GM12878 (cell line): ENCODE results near the gene TCF23. TPM values are rescaled to one million over a fixed set of nuclear protein-coding genes. Genes with fewer than 3 reads are reported as not detected.

Experiments
- ATF7 ChIP-seq: fragments of 450-650 bp; IDR thresholded peaks from 2 replicates; pipeline ENCODE4 v1.6.1; 2016; ENCODE audit warnings: low read depth, mild to moderate bottlenecking
- CBX3 ChIP-seq: fragments of 200-600 bp; sonication (generic); IDR thresholded peaks from 2 replicates; pipeline ENCODE4 v1.6.1; 2016; ENCODE audit warnings: low read depth, borderline replicate concordance
- CBX5 ChIP-seq: sonication (generic); IDR thresholded peaks from 2 replicates; pipeline ENCODE4 v1.6.1; 2016; ENCODE audit warnings: low read depth, moderate library complexity, mild to moderate bottlenecking, inconsistent platforms
- CHD1 ChIP-seq: IDR thresholded peaks from 2 replicates; pipeline ENCODE4 v1.6.1; 2012; ENCODE audit warnings: low read depth, low read length, improper control_type of control experiment
- E2F4 ChIP-seq: IDR thresholded peaks from 2 replicates; pipeline ENCODE4 v1.6.1; 2012; ENCODE audit warnings: low read depth, low read length, improper control_type of control experiment
- FOS ChIP-seq: IDR thresholded peaks from 3 replicates; pipeline ENCODE4 v1.6.1; 2011; ENCODE audit warnings: borderline replicate concordance; ENCODE audit not compliant: insufficient read length; ENCODE audit errors: extremely low read depth
- PAX8 ChIP-seq: fragments of 450-650 bp; IDR thresholded peaks from 2 replicates; pipeline ENCODE4 v1.6.1; 2017; ENCODE audit warnings: mild to moderate bottlenecking, moderate library complexity
- POLR2AphosphoS5 ChIP-seq: IDR thresholded peaks from 2 replicates; pipeline ENCODE4 v1.6.1; 2011; ENCODE audit warnings: mild to moderate bottlenecking, low read length, inconsistent platforms
- POU2F2 ChIP-seq: IDR thresholded peaks from 3 replicates; pipeline ENCODE4 v1.6.1; 2011; ENCODE audit warnings: low read depth, mild to moderate bottlenecking, low read length, borderline replicate concordance
- RB1 ChIP-seq: fragments of 450-650 bp; formaldehyde crosslinking; IDR thresholded peaks from 2 replicates; pipeline ENCODE4 v1.6.1; 2017; ENCODE audit warnings: mild to moderate bottlenecking, borderline replicate concordance
- REST ChIP-seq: IDR thresholded peaks from 2 replicates; pipeline ENCODE4 v1.6.1; 2012; ENCODE audit warnings: mild to moderate bottlenecking, low read depth, low read length
- TAF1 ChIP-seq: IDR thresholded peaks from 2 replicates; pipeline ENCODE4 v1.6.1; 2011; ENCODE audit warnings: mild to moderate bottlenecking, low read depth, low read length, borderline replicate concordance
- ZNF217 ChIP-seq: fragments of 450-650 bp; IDR thresholded peaks from 2 replicates; pipeline ENCODE4 v1.6.1; 2017; ENCODE audit warnings: antibody characterized with exemption, mild to moderate bottlenecking
- polyA plus RNA-seq, 11 experiments: library from polyadenylated mRNA; depleted of rRNA in 4 of 11; unstranded in 6 of 11; stranded (reverse) in 5 of 11; fragments of >200 nt; fragmentation: Nextera tagmentation in 4 of 11; fragmentation: Illumina TruSeq in 1 of 11; extraction: Ambion mirVana in 4 of 11; extraction: Trizol in 1 of 11; gene quantifications; 1 replicate in 1 of 11; 2 replicates in 10 of 11; pipeline versions ENCODE4 v1.2.1 to v1.2.3, GENCODE V29; 2011 to 2016; ENCODE audit warnings: inconsistent platforms in 2 of 11, missing spikeins in 2 of 11, low read depth in 1 of 11
- total RNA-seq, 4 experiments: library from RNA; depleted of rRNA in 3 of 4; stranded (reverse); fragments of >200 nt in 3 of 4; fragmentation: Illumina TruSeq in 1 of 4; extraction: Trizol in 1 of 4; gene quantifications; 2 replicates each; pipeline versions ENCODE4 v1.2.1 to v1.2.3, GENCODE V29; 2013 to 2021
- TF ChIP-seq, protein P1 (sequence below): fragments of 450-650 bp; IDR thresholded peaks from 2 replicates; pipeline ENCODE4 v1.6.1; 2017; ENCODE audit warnings: mild to moderate bottlenecking
- TF ChIP-seq, protein P2 (sequence below): fragments of 450-650 bp; IDR thresholded peaks from 2 replicates; pipeline ENCODE4 v1.6.1; 2018; ENCODE audit warnings: borderline replicate concordance, mild to moderate bottlenecking; ENCODE audit not compliant: partially characterized antibody
- TF ChIP-seq, protein P3 (sequence below): fragments of 450-650 bp; conservative IDR thresholded peaks from 2 replicates; pipeline ENCODE4 v1.6.1; 2017; ENCODE audit warnings: mild to moderate bottlenecking, moderate library complexity
- TF ChIP-seq, protein P4 (sequence below): fragments of 450-650 bp; IDR thresholded peaks from 2 replicates; pipeline ENCODE4 v1.6.1; 2016; ENCODE audit warnings: mild to moderate bottlenecking

TCF23 gene
- total and polyA plus RNA-seq, 10 of the 15 experiments (the other 5 are each of a cell fraction or from before 2014, with no cell fraction given), result not detected

- TF ChIP-seq REST (no peak), POU2F2 (no peak), ATF7 (peak; percentile 66), E2F4 (no peak), ZNF217 (0 out of 2 replicates have a peak, but pooled peaks have one; percentile 62), FOS (no peak), CBX5 (no peak), CBX3 (no peak), RB1 (no peak), PAX8 (no peak), TAF1 (no peak), CHD1 (no peak), POLR2AphosphoS5 (no peak)
- TF ChIP-seq, protein P1, sequence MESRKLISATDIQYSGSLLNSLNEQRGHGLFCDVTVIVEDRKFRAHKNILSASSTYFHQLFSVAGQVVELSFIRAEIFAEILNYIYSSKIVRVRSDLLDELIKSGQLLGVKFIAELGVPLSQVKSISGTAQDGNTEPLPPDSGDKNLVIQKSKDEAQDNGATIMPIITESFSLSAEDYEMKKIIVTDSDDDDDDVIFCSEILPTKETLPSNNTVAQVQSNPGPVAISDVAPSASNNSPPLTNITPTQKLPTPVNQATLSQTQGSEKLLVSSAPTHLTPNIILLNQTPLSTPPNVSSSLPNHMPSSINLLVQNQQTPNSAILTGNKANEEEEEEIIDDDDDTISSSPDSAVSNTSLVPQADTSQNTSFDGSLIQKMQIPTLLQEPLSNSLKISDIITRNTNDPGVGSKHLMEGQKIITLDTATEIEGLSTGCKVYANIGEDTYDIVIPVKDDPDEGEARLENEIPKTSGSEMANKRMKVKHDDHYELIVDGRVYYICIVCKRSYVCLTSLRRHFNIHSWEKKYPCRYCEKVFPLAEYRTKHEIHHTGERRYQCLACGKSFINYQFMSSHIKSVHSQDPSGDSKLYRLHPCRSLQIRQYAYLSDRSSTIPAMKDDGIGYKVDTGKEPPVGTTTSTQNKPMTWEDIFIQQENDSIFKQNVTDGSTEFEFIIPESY, result no peak
- TF ChIP-seq, protein P2, sequence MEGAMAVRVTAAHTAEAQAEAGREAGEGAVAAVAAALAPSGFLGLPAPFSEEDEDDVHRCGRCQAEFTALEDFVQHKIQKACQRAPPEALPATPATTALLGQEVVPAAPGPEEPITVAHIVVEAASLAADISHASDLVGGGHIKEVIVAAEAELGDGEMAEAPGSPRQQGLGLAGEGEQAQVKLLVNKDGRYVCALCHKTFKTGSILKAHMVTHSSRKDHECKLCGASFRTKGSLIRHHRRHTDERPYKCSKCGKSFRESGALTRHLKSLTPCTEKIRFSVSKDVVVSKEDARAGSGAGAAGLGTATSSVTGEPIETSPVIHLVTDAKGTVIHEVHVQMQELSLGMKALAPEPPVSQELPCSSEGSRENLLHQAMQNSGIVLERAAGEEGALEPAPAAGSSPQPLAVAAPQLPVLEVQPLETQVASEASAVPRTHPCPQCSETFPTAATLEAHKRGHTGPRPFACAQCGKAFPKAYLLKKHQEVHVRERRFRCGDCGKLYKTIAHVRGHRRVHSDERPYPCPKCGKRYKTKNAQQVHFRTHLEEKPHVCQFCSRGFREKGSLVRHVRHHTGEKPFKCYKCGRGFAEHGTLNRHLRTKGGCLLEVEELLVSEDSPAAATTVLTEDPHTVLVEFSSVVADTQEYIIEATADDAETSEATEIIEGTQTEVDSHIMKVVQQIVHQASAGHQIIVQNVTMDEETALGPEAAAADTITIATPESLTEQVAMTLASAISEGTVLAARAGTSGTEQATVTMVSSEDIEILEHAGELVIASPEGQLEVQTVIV, result no peak
- TF ChIP-seq, protein P3, sequence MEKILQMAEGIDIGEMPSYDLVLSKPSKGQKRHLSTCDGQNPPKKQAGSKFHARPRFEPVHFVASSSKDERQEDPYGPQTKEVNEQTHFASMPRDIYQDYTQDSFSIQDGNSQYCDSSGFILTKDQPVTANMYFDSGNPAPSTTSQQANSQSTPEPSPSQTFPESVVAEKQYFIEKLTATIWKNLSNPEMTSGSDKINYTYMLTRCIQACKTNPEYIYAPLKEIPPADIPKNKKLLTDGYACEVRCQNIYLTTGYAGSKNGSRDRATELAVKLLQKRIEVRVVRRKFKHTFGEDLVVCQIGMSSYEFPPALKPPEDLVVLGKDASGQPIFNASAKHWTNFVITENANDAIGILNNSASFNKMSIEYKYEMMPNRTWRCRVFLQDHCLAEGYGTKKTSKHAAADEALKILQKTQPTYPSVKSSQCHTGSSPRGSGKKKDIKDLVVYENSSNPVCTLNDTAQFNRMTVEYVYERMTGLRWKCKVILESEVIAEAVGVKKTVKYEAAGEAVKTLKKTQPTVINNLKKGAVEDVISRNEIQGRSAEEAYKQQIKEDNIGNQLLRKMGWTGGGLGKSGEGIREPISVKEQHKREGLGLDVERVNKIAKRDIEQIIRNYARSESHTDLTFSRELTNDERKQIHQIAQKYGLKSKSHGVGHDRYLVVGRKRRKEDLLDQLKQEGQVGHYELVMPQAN, result no peak
- TF ChIP-seq, protein P4, sequence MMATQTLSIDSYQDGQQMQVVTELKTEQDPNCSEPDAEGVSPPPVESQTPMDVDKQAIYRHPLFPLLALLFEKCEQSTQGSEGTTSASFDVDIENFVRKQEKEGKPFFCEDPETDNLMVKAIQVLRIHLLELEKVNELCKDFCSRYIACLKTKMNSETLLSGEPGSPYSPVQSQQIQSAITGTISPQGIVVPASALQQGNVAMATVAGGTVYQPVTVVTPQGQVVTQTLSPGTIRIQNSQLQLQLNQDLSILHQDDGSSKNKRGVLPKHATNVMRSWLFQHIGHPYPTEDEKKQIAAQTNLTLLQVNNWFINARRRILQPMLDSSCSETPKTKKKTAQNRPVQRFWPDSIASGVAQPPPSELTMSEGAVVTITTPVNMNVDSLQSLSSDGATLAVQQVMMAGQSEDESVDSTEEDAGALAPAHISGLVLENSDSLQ, result peak; percentile 75; the same call in 1 of the 2 replicates
These were observed 16.4 kb downstream of the TCF23 start (continued) for GRCh38 chr2:27164960-27165763.
